Adrenal gland (tissue), 5 donors: ENCODE data around the gene TRIM63.

ENCODE experiments used
- POLR2A ChIP-seq, 2 donors: fragments of 450-650 bp; IDR thresholded peaks; one replicate each; pipeline ENCODE4 v1.6.1; 2017; ENCODE audit warnings: antibody characterized with exemption in 2 of 2, mild to moderate bottlenecking in 2 of 2, moderate library complexity in 1 of 2
- TF ChIP-seq, protein P1 (sequence below), 6 experiments: fragments of 450-650 bp in 4 of 6; fragments of 200-600 bp in 2 of 6; sonication (generic) in 1 of 6; IDR thresholded peaks; 1 replicate in 5 of 6; 2 replicates in 1 of 6; pipeline versions ENCODE4 v1.5.1 to v1.8.0; 2016 to 2021; ENCODE audit warnings: antibody characterized with exemption in 6 of 6, mild to moderate bottlenecking in 2 of 6, moderate library complexity in 1 of 6
- donor health status: DM: no; HTN: no; CAD: no.

GRCh38 chr1:26097696-26098095 lies 30.3 kb upstream of the TRIM63 start:
- TF ChIP-seq, protein P1, sequence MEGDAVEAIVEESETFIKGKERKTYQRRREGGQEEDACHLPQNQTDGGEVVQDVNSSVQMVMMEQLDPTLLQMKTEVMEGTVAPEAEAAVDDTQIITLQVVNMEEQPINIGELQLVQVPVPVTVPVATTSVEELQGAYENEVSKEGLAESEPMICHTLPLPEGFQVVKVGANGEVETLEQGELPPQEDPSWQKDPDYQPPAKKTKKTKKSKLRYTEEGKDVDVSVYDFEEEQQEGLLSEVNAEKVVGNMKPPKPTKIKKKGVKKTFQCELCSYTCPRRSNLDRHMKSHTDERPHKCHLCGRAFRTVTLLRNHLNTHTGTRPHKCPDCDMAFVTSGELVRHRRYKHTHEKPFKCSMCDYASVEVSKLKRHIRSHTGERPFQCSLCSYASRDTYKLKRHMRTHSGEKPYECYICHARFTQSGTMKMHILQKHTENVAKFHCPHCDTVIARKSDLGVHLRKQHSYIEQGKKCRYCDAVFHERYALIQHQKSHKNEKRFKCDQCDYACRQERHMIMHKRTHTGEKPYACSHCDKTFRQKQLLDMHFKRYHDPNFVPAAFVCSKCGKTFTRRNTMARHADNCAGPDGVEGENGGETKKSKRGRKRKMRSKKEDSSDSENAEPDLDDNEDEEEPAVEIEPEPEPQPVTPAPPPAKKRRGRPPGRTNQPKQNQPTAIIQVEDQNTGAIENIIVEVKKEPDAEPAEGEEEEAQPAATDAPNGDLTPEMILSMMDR (IDR thresholded peaks at IDR 0.05), result no peak
- no peak for TF ChIP-seq POLR2A (IDR thresholded peaks at IDR 0.05)
